Stomach (tissue), 9 donors: ENCODE data around the gene MBP. TPM values are rescaled to one million over a fixed set of nuclear protein-coding genes. Genes with fewer than 3 reads are reported as not detected.

Experiments used
- DNase-seq, 2 donors: peaks; one replicate each; pipeline versions ENCODE4 v3.0.0 to v3.0.0-alpha.2; 2013 to 2019
- H3K27ac ChIP-seq, 5 donors: fragments of 200-600 bp in 4 of 5; sonication (generic) in 4 of 5; one replicate each; pipeline ENCODE4 v1.5.1; 2013 to 2019; ENCODE audit warnings: mild to moderate bottlenecking in 1 of 5, moderate library complexity in 1 of 5
- H3K27me3 ChIP-seq, 3 donors: fragments of 200-600 bp; sonication (generic); one replicate each; pipeline ENCODE4 v1.5.1; 2017 to 2019; ENCODE audit warnings: mixed run types in 1 of 3
- H3K36me3 ChIP-seq, 4 donors: fragments of 200-600 bp; sonication (generic); 1 replicate in 3 of 4; 2 replicates in 1 of 4; pipeline ENCODE4 v1.5.1; 2016 to 2019
- H3K4me1 ChIP-seq, 4 donors: fragments of 200-600 bp; sonication (generic); one replicate each; pipeline ENCODE4 v1.5.1; 2016 to 2019
- H3K4me3 ChIP-seq, 4 donors: fragments of 200-600 bp; sonication (generic) in 3 of 4; one replicate each; pipeline ENCODE4 v1.5.1; 2016 to 2019; ENCODE audit warnings: mild to moderate bottlenecking in 1 of 4
- H3K9me3 ChIP-seq, 4 donors: fragments of 200-600 bp; sonication (generic); one replicate each; pipeline ENCODE4 v1.5.1; 2016 to 2019
- CTCF ChIP-seq, 7 experiments: fragments of 450-650 bp in 4 of 7; fragments of 200-600 bp in 3 of 7; sonication (generic) in 3 of 7; IDR thresholded peaks; one replicate each; pipeline ENCODE4 v1.5.1; 2016 to 2019; ENCODE audit warnings: antibody characterized with exemption in 7 of 7, control low read depth in 2 of 7, mild to moderate bottlenecking in 1 of 7
- EP300 ChIP-seq: sonication (generic); formaldehyde crosslinking; IDR thresholded peaks from one replicate; pipeline ENCODE4 v1.6.1; 2017; ENCODE audit warnings: antibody characterized with exemption
- POLR2A ChIP-seq, 4 donors: fragments of 450-650 bp; IDR thresholded peaks; one replicate each; pipeline ENCODE4 v1.6.1; 2016; ENCODE audit warnings: antibody characterized with exemption in 4 of 4, control low read depth in 2 of 4, mild to moderate bottlenecking in 1 of 4, moderate library complexity in 1 of 4
- POLR2AphosphoS5 ChIP-seq, 3 donors: sonication (generic); formaldehyde crosslinking; IDR thresholded peaks; one replicate each; pipeline ENCODE4 v1.6.1; 2016; ENCODE audit warnings: antibody characterized with exemption in 3 of 3
- WGBS, 5 donors: extraction: QIAGEN DNeasy Blood & Tissue Kit in 3 of 5; methylation state at CpG; one replicate each; pipeline versions ENCODE4 v1.1.5 to v1.1.7; 2013 to 2018; 5-methylcytosine and 5-hydroxymethylcytosine counted together
- intact Hi-C: fragments of 100-400 bp; cut with DNase I; formaldehyde crosslinking; loops from one replicate; pipeline ENCODE4 v1.15.1; 2023; ENCODE audit warnings: low total_unique reads
- polyA plus RNA-seq, 3 donors: library from polyadenylated mRNA; stranded (reverse); fragments of 200-250 nt; gene quantifications; one replicate each; pipeline ENCODE4 v1.2.3, GENCODE V29; 2013
- total RNA-seq, 5 donors: library from RNA; depleted of rRNA; stranded (reverse); fragments of >200 nt; gene quantifications; one replicate each; pipeline versions ENCODE4 v1.1.0 to v1.2.3, GENCODE V29; 2014 to 2016
- donor health status: healthy with polysubstance abuse.
- donor health status: Bipolar disorder and iron deficiency.
- donor health status: healthy.

MBP gene
- total and polyA plus RNA-seq, 8 donors: 7.9 to 407 (median 33.3) TPM

DNA sequence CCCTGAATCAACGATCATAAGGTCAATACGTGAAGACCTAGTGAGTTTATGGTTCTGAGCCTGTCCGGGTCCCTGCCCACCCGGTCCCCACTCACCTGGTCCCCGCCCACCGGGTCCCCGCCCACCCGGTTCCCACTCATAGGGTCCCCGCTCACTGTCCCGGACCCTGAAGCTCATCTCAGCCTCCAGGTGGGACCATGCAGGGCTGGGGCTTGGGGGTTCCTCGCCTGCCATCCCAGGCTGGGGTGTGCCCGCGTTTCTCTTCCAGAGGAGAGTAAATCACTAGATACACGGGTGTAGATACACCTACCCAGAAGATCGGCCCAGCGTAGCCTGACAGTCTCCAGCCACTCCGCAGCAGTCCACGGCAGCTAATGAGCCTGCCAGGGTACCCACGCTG is 131.5 kb downstream of the MBP start:
- Histone ChIP-seq H3K4me1 (peaks cover 0 to 16% (median 3%) of the 10 kb centered on the region in 4 donors), H3K4me3 (no peak overlapping the region), H3K27me3 (no peaks in the 10 kb centered on the region), H3K9me3 (no peaks in the 10 kb centered on the region), H3K27ac (no peak overlapping the region), H3K36me3 (peaks cover 0 to under 1% (median 0%) of the 10 kb centered on the region in 4 donors)
- DNase-seq: no peak
- intact Hi-C loops: loop anchor here (10.0 kb wide), 1 partner anchor 54 kb away; no protein-coding TSS in a partner anchor
- TF ChIP-seq EP300: no peak
- TF ChIP-seq POLR2AphosphoS5 (IDR thresholded peaks at IDR 0.05): no peak
- TF ChIP-seq POLR2A (IDR thresholded peaks at IDR 0.05): no peak
- no peak for TF ChIP-seq CTCF (IDR thresholded peaks at IDR 0.05)
- 80 to 87% (median 82%) methylated on average over 19 of the region's 19 CpGs for WGBS, 5 donors

GRCh38 chr18:77000527-77000926 is 132.1 kb downstream of the MBP start:
- no peaks in the 10 kb centered on the region for H3K9me3 ChIP-seq
- peaks cover 0 to 16% (median 3%) of the 10 kb centered on the region in 4 donors for H3K4me1 ChIP-seq
- WGBS, 5 donors: 16 to 26% (median 20%) methylated on average over 11 of the region's 11 CpGs
- intact Hi-C loops: loop anchor here (10.0 kb wide), 1 partner anchor 54 kb away; no protein-coding TSS in a partner anchor
- H3K36me3 ChIP-seq: no peaks in the 10 kb centered on the region
- H3K27me3 ChIP-seq: no peaks in the 10 kb centered on the region
- TF ChIP-seq CTCF (IDR thresholded peaks at IDR 0.05) (peak in 5 of 7 experiments; percentile 90 to 96 (median 93)), EP300 (no peak), POLR2AphosphoS5 (IDR thresholded peaks at IDR 0.05) (peak in 1 of 3 donors; percentile 19), POLR2A (IDR thresholded peaks at IDR 0.05) (no peak)
- H3K4me3 ChIP-seq: peak overlapping the region in 1 of 4 donors; percentile 19
- no peak overlapping the region for H3K27ac ChIP-seq
- DNase-seq: peak; percentile 62 to 82

- Histone ChIP-seq H3K27me3 (no peaks in the 10 kb centered on the region), H3K36me3 (no peaks in the 10 kb centered on the region), H3K9me3 (no peaks in the 10 kb centered on the region), H3K4me3 (no peak overlapping the region), H3K27ac (no peak overlapping the region), H3K4me1 (peaks cover 0 to 10% (median 3%) of the 10 kb centered on the region in 4 donors)
- no peak for TF ChIP-seq POLR2A (IDR thresholded peaks at IDR 0.05)
- no peak for TF ChIP-seq EP300
- TF ChIP-seq CTCF (IDR thresholded peaks at IDR 0.05): no peak
- TF ChIP-seq POLR2AphosphoS5 (IDR thresholded peaks at IDR 0.05): no peak
- intact Hi-C loops: loop anchor here (5.0 kb wide), 1 partner anchor 213 kb away; no protein-coding TSS in a partner anchor
- WGBS, 5 donors: 85 to 91% (median 88%) methylated on average over 13 of the region's 13 CpGs
- no peak for DNase-seq
Measured at GRCh38 chr18:76999077-76999476, 133.5 kb downstream of the MBP start.

- intact Hi-C loops: loop anchor here (5.0 kb wide), 1 partner anchor 214 kb away; no protein-coding TSS in a partner anchor
- WGBS, 5 donors: 88 to 92% (median 90%) methylated on average over 33 to 38 of the region's 38 CpGs
- no peak for TF ChIP-seq POLR2AphosphoS5 (IDR thresholded peaks at IDR 0.05)
- TF ChIP-seq EP300: no peak
- TF ChIP-seq POLR2A (IDR thresholded peaks at IDR 0.05): no peak
- TF ChIP-seq CTCF (IDR thresholded peaks at IDR 0.05): no peak
Measured at GRCh38 chr18:76997951-76998808, 134.4 kb downstream of the MBP start.

More at GRCh38 chr18:76997951-76998808, 134.4 kb downstream of the MBP start:
- no peak for DNase-seq
- no peaks in the 10 kb centered on the region for H3K9me3 ChIP-seq
- H3K4me1 ChIP-seq: peaks cover 0 to 10% (median 3%) of the 10 kb centered on the region in 4 donors
- H3K27ac ChIP-seq: no peak overlapping the region
- H3K4me3 ChIP-seq: no peak overlapping the region
- H3K36me3 ChIP-seq: no peaks in the 10 kb centered on the region
- H3K27me3 ChIP-seq: no peaks in the 10 kb centered on the region
